Breast epithelium (tissue), 3 donors: ENCODE data around the gene ASB2.

Experiments
- POLR2A ChIP-seq: fragments of 450-650 bp; IDR thresholded peaks from one replicate; pipeline ENCODE4 v1.6.1; 2016; ENCODE audit warnings: antibody characterized with exemption, mild to moderate bottlenecking, moderate library complexity
- POLR2AphosphoS5 ChIP-seq, 3 donors: sonication (generic); formaldehyde crosslinking; IDR thresholded peaks; one replicate each; pipeline ENCODE4 v1.6.1; 2017; ENCODE audit warnings: antibody characterized with exemption in 3 of 3

DNA sequence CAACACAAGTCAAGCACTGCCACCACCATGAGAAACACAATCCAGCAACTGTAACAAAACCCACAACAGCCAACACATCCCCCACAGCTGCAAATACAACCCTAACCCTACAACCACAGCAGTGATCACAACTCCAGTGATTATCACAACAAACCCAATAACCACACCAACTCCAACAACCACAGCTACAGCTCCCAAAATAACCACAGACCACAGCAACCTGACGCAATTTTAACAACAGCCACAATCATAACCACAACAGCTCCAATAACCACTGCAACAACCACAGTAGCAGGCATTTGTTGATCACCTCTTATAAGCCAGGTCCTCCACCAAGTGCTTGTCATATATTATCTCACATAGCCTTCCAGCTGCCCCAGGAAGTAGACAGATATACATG, 91.4 kb downstream of the ASB2 start:
- TF ChIP-seq POLR2A (no peak), POLR2AphosphoS5 (IDR thresholded peaks at IDR 0.05) (no peak)
